ENCODE measurements around the gene ADAMTS20.

- TF ChIP-seq CTCF (IDR thresholded peaks at IDR 0.05) = no peak
- no peak for TF ChIP-seq POLR2A (IDR thresholded peaks at IDR 0.05)
Measured at GRCh38 chr12:43516045-43516444, 36.0 kb downstream of the ADAMTS20 start.

All from Peyer's patch (tissue), 4 donors.